C4-2B (cell line): ENCODE measurements around the gene BBX.
"Not testable (repeated sequence)": the region's sequence is repeated elsewhere in the genome, so short reads cannot be mapped to it uniquely, and the experiment has no call there.

Experiments used
- H3K27ac ChIP-seq: fragments of 450-650 bp; 2 replicates; pipeline ENCODE4 v1.5.1; 2017
- ZFX ChIP-seq: fragments of 450-650 bp; IDR thresholded peaks from 2 replicates; pipeline ENCODE4 v1.6.1; 2017
- TF ChIP-seq, protein P1 (sequence below): fragments of 450-650 bp; conservative IDR thresholded peaks from 2 replicates; pipeline ENCODE4 v1.5.1; 2017; ENCODE audit warnings: mild to moderate bottlenecking

BBX gene

DNA sequence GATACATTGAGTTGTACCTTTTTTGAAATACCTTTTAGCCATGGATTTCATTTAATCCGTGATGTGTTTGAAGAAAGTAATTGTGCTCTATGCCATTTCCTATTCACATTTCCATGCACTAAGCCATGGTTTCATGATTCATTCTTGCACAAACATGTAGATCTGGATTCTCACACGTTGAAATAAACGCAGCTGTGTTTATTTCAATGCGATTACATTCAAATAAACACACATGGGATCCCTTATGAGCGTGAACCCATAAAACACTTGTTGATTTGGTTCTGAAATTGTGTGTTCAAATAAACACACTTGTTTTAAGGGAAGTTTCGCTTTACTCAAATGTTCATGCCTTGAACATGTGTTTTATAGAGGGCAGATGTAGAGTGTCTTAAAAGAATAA lies 39.2 kb downstream of the BBX start:
- H3K27ac ChIP-seq: no peak overlapping the region
- TF ChIP-seq ZFX: no peak
- TF ChIP-seq, protein P1, sequence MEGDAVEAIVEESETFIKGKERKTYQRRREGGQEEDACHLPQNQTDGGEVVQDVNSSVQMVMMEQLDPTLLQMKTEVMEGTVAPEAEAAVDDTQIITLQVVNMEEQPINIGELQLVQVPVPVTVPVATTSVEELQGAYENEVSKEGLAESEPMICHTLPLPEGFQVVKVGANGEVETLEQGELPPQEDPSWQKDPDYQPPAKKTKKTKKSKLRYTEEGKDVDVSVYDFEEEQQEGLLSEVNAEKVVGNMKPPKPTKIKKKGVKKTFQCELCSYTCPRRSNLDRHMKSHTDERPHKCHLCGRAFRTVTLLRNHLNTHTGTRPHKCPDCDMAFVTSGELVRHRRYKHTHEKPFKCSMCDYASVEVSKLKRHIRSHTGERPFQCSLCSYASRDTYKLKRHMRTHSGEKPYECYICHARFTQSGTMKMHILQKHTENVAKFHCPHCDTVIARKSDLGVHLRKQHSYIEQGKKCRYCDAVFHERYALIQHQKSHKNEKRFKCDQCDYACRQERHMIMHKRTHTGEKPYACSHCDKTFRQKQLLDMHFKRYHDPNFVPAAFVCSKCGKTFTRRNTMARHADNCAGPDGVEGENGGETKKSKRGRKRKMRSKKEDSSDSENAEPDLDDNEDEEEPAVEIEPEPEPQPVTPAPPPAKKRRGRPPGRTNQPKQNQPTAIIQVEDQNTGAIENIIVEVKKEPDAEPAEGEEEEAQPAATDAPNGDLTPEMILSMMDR: no peak

DNA sequence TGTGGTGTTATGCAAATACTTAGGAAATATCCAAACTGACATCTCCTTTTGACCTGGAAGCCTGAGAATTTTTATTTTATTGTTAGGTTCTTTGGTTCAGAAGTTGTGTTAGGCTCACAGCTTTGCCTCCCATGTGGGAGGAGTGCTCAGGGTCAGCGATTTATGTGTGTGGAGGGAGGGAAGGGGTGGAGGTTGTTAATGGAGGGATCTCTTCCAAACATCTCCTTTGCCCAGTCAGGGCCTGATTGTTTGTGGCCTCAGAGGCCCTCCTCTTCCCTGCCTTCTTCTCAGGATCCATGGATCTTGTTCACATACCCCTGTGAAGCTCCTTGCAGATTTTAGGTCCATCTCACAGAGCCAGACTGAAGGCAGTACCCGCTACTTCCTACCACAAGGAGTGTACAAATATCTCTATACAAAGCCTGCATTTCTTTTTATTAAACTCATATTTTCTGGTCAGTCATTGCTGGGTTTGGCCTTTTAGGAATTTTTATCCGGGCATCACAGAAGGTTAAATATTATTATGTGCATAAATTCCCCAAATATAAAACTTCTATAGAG lies 40.3 kb downstream of the BBX start:
- H3K27ac ChIP-seq: no peak overlapping the region
- TF ChIP-seq ZFX: no peak
- TF ChIP-seq, protein P1: no peak

DNA sequence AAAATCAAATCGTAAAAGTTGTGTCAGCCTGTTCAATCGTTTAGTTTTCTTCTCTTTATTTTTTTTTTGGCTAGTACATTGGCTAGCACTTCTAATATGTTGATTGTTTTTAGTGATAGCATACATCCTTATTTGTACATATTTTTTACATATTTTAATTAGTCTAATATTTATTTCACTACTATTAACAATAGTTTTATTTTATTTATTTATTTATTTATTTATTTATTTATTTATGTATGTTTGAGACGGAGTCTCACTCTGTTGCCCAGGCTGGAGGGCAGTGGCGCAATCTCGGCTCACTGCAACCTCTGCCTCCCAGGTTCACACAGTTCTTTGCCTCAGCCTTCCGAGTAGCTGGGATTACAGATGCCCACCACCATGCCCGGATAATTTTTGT lies 42.5 kb downstream of the BBX start:
- H3K27ac ChIP-seq: not testable (repeated sequence)

DNA sequence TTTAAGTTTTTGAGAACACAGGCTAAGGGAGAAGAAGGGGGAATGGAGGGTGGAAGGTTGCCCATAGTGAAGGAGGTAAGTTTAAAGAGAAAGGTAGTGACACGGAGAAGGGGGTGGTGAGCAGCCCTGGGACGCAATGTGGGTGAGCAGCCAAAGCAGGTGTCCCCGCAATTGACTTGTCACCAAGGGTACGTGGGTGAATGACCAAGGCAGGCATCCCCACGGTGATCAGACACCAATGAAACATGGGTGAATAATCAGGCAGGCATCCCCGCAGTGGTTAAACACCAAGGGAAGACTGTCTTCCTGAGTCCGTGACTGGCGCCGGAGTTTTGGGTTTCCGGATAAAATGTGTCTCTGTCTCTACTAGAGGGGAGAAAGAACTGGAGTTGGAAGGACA lies 48.3 kb downstream of the BBX start:
- not testable (repeated sequence) for H3K27ac ChIP-seq

DNA sequence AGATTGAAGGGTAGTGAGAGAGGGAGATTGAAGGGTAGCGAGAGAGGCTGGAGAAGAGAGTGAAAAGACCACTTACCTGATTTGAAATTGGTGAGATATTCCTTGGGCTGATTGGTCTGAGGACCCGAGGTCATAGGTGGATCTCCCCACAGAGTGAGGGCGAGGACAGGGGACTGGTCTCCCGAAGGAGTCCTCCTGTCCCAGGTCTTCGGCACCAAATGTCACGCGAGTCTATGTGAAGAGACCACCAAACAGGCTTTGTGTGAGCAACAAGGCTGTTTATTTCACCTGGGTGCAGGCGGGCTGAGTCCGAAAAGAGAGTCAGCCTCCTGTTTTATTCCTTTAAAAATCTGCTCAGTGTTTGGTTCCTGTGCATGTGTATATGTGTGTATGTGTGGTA lies 48.7 kb downstream of the BBX start:
- H3K27ac ChIP-seq: not testable (repeated sequence)

DNA sequence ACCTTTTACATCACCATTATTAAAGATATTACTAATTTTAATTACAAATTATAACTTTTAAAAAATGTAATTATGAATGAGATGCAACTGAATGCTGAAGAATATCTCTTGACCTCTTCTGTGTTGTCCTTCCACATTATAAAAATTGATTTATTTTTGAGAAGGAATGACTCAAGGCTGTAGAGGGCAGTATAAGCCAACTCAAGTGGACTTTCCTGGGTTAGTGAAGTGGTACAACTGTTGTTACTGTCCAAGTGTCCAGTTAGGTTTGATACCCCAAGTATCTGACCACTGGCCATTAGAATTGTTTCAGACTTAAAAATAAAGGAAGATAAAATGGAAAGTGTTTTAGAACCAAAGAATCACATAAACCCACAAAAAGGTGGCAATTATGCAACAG lies 51.9 kb downstream of the BBX start:
- H3K27ac ChIP-seq: no peak overlapping the region
- TF ChIP-seq ZFX: no peak
- TF ChIP-seq, protein P1: peak; percentile 64

DNA sequence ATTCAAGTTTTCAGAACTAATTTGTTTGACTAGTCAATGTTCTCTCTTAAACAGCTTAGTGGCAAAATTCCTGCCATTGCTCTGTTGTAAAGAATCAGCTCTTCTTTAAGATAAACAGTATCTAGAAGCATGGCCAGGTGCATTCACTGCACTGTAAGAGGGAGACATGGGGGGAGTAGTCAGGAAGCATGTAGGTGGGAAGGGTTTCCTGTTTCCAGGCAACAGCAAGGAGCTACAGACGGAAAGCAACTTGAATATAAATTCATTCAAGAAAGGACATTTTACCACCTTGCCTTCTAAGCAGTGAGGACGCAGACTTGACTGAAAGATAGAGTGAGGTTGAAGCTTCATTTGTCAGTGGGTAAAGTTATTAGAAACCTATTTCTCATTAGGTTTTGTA lies 55.3 kb downstream of the BBX start:
- no peak overlapping the region for H3K27ac ChIP-seq
- no peak for TF ChIP-seq ZFX
- TF ChIP-seq, protein P1: no peak

DNA sequence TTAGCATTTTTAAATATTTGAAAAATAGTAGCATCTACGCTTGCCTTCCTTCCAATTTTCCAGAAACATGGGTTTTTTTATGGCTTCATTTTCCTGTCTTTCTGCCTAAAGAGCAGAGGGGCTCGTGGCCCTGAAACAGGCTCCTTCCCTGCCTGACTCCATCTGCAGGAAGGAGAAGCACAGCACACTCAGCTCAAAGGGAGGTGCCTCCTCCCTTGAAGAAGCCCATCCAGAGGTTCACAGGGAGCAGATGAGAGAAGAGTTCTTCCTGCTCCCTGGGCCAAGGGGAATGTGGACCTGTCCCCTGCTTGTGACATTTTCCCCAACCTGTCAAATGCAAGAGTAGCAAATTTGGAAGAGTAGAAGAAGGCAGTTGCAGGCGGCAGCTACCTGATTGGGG lies 55.8 kb downstream of the BBX start:
- H3K27ac ChIP-seq: no peak overlapping the region
- no peak for TF ChIP-seq ZFX
- TF ChIP-seq, protein P1: no peak

DNA sequence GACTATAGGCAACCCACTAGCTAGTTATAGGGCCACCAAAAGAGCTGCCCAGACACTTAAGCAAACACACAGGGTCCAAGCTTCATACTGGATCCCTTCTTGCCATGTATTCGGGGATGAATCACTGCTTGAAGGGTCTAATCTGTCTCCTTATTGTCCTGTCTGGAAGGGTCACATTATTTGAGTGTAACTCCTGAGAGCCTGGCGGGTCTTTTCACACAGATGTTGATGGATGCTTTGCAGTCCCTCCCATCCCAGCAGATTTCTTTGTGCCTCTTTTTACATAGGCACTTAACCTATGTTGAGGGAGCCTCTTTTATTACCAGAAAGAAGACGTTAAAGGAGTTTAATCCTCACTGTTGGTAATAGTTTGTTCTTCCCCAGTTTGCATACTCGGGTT lies 56.6 kb downstream of the BBX start:
- no peak for TF ChIP-seq ZFX
- TF ChIP-seq, protein P1: no peak
- H3K27ac ChIP-seq: no peak overlapping the region
